Neural cell (in vitro differentiated cells): ENCODE results near the gene BCDIN3D.

ENCODE experiments used
- CTCF ChIP-seq: fragments of 450-650 bp; IDR thresholded peaks from 2 replicates; pipeline ENCODE4 v1.5.1; 2014; ENCODE audit warnings: antibody characterized with exemption, mild to moderate bottlenecking, moderate library complexity; ENCODE audit not compliant: poor library complexity, severe bottlenecking
- MXI1 ChIP-seq: fragments of 450-650 bp; conservative IDR thresholded peaks from 2 replicates; pipeline ENCODE4 v1.6.1; 2014; ENCODE audit warnings: antibody characterized with exemption, mild to moderate bottlenecking; ENCODE audit not compliant: poor library complexity, severe bottlenecking

GRCh38 chr12:49787672-49788071, 55.2 kb downstream of the BCDIN3D start:
- TF ChIP-seq MXI1 (no peak), CTCF (no peak)
